HepG2 (cell line): ENCODE results near the gene GTF2F2. TPM values are rescaled to one million over a fixed set of nuclear protein-coding genes. Genes with fewer than 3 reads are reported as not detected.

Experiments
- AGO1 ChIP-seq: fragments of 200-400 bp; formaldehyde crosslinking; IDR thresholded peaks from 2 replicates; pipeline ENCODE4 v1.6.1; 2017; ENCODE audit warnings: mild to moderate bottlenecking, low read depth, low read length, moderate library complexity; ENCODE audit not compliant: poor library complexity, severe bottlenecking
- HHEX ChIP-seq: IDR thresholded peaks from 2 replicates; pipeline ENCODE4 v1.6.1; 2016; ENCODE audit warnings: control low read depth
- ZNF646 ChIP-seq: sonication (generic); formaldehyde crosslinking; IDR thresholded peaks from 2 replicates; pipeline ENCODE4 v1.9.0; 2021; ENCODE audit warnings: mild to moderate bottlenecking, missing genetic modification reagents
- ZNF687 ChIP-seq: sonication (generic); formaldehyde crosslinking; IDR thresholded peaks from 2 replicates; pipeline ENCODE4 v1.5.1; 2020; ENCODE audit warnings: mild to moderate bottlenecking, missing genetic modification reagents, moderate library complexity
- polyA plus RNA-seq, 8 experiments: library from polyadenylated mRNA; depleted of rRNA in 3 of 8; stranded (reverse) in 7 of 8; unstranded in 1 of 8; fragments of >200 nt; fragmentation: Illumina TruSeq in 4 of 8; extraction: Trizol in 4 of 8; gene quantifications; 2 replicates each; pipeline versions ENCODE4 v1.2.1 to v1.2.3, GENCODE V29; 2011 to 2016; ENCODE audit warnings: low read depth in 4 of 8, missing spikeins in 1 of 8, mixed read lengths in 1 of 8; ENCODE audit not compliant: insufficient read depth in 1 of 8
- total RNA-seq, 5 experiments: library from RNA; depleted of rRNA; stranded (reverse); fragments of >200 nt; fragmentation: Illumina TruSeq; extraction: Trizol; gene quantifications; 2 replicates each; pipeline ENCODE4 v1.2.3, GENCODE V29; 2016; ENCODE audit warnings: low read depth in 1 of 5

Gene GTF2F2
- total and polyA plus RNA-seq, 2 of the 13 experiments (the other 11 are each of a cell fraction or from before 2014, with no cell fraction given) = 10.6 to 32.8 TPM

GRCh38 chr13:45316338-45316737 is 196.0 kb downstream of the GTF2F2 start (continued):
- no peak for TF ChIP-seq ZNF646 (CRISPR knock-in tag)
- no peak for TF ChIP-seq HHEX
- no peak; the same call in 1 of the 2 replicates for TF ChIP-seq ZNF687
- no peak for TF ChIP-seq AGO1
